GM12872 (cell line): ENCODE measurements around the gene ENDOD1.

ENCODE experiments used
- TF ChIP-seq, protein P1 (sequence below): IDR thresholded peaks from 3 replicates; pipeline ENCODE4 v1.5.1; 2011; ENCODE audit warnings: low read depth, mild to moderate bottlenecking, low read length, moderate library complexity; ENCODE audit not compliant: insufficient read depth

Gene ENDOD1

DNA sequence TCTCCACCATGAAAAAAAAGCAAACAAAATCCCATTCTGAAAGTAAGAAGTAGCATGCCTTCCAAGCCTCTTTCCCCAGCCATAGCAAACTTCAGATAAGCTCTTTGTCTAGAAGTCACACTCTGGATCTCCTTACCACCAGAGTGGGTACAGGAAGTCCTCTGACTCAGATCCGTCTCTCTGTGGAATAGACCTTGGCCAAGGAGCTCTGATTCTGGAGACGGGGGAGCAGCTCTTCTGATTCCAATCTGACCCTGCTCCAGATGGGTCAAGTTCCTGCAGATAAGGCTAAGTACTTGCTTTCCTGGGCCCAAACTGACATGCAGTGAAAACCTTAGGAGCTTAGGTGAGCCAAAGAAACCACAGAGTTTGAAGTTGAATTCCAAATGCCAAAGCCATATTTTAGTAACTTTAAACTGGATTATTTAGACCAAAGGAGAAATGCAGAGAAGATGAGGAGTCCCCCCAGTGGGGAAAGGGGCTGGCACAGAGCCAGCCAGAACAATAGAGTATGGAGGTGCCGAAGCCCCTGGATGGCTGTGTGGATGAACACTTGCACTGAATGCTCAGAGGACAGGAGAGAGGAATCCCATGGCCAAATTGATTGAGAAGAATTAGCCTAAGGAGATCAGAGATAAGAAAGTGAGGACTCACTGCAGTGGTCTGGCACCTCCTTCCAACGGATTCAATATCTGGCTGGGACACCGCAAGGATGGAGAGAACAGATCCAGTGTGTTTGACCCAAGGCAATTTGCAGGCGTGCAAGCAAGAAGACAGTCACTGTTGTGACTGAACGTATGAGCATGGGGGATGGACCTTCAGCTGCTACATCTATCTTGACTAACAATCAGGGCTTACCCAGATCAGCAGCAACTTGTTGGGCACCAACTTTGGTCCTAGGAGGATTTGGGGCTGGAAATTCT, 54.9 kb downstream of the ENDOD1 start:
- TF ChIP-seq, protein P1, sequence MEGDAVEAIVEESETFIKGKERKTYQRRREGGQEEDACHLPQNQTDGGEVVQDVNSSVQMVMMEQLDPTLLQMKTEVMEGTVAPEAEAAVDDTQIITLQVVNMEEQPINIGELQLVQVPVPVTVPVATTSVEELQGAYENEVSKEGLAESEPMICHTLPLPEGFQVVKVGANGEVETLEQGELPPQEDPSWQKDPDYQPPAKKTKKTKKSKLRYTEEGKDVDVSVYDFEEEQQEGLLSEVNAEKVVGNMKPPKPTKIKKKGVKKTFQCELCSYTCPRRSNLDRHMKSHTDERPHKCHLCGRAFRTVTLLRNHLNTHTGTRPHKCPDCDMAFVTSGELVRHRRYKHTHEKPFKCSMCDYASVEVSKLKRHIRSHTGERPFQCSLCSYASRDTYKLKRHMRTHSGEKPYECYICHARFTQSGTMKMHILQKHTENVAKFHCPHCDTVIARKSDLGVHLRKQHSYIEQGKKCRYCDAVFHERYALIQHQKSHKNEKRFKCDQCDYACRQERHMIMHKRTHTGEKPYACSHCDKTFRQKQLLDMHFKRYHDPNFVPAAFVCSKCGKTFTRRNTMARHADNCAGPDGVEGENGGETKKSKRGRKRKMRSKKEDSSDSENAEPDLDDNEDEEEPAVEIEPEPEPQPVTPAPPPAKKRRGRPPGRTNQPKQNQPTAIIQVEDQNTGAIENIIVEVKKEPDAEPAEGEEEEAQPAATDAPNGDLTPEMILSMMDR = no peak

DNA sequence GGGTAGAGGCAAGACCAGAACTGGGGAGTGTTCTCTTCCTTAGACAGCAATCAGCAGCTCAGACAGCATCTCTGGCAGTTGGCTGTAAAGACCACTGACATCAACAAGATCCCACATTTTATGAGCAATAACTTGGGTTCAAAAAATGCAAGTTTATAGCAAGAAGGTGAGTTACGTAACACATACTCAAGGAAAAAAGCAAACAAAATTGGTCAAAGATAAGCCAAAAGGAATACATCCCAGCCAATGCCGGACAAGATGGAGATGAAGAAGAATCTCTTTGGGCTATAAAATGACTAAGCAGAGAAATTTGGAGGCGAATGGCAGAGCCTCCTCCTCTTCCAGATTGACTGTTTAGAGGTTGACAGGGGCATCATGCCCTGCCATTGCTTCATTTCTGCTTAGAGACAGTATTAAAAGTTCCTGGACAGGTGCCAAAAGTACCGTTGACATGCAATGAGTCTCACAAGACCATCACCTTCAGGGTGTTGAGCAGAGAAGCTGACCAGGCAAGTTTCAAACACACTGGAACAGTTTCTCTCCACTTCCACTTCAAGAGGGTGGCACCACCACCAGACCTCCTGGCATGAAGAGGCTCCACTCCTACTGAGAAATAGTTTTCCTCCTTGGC, 55.9 kb downstream of the ENDOD1 start:
- TF ChIP-seq, protein P1 = no peak

DNA sequence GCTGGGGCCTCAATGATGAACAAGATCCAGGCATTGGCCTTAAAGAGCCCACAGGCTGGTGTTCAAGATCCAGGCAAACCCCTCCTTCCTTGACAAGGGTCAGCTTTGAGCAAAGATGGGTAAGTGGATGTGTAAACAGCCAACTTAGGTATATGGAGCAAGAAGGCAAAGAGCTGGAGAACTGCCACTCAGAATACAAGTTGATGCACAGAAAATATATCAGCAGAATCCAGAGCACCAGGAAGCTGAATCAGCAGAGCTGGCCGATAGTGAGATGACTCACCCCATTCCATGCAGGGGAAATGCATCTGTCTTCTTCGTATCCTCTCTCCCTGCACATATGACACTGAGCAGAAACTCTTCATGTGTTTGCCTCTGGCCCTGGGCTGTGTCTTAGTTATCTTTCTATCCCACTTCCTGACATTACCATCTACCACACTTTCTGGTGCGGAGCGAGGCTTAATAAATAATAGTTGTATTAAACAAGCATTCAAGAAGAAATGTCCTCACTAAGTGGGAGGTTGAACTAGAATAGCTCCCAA, 57.8 kb downstream of the ENDOD1 start:
- TF ChIP-seq, protein P1 = no peak

DNA sequence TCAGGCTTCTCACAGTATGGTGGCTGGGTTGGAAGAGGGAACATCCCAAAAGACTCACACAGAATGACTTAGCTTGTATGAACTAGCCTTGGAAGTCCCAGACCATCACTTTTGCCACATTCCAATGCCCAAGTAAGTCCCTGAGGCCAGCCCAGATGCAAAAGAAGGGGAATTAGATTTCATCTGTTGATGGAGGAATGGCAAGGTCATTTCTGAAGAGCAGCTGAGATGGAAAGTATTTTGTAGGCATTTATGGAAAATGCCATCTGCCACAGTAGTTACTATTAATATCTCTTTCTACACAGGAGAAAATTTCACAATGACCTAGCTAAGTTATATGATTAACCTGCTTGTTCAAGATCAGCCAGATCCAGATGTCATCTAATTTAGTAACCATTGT, 58.8 kb downstream of the ENDOD1 start:
- TF ChIP-seq, protein P1 = no peak

DNA sequence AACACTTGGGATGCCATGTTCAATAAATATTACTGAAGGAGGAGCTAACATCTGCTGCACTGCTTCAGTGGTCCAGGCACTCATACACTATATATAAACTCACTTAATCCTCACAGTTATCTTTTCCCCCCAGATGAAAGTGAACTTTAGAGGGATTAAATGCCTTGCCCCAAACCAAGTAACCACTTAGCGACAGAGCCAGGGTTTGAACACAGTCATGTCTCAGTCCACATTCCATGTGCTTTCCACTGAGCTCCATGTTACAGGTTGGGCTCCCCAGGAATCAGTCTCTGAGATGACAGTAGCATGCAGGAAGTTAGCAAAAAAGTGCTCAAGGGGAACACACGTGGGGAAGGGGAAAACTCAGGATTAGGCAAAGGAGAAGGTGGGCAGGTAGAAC, 59.3 kb downstream of the ENDOD1 start:
- TF ChIP-seq, protein P1 = no peak

DNA sequence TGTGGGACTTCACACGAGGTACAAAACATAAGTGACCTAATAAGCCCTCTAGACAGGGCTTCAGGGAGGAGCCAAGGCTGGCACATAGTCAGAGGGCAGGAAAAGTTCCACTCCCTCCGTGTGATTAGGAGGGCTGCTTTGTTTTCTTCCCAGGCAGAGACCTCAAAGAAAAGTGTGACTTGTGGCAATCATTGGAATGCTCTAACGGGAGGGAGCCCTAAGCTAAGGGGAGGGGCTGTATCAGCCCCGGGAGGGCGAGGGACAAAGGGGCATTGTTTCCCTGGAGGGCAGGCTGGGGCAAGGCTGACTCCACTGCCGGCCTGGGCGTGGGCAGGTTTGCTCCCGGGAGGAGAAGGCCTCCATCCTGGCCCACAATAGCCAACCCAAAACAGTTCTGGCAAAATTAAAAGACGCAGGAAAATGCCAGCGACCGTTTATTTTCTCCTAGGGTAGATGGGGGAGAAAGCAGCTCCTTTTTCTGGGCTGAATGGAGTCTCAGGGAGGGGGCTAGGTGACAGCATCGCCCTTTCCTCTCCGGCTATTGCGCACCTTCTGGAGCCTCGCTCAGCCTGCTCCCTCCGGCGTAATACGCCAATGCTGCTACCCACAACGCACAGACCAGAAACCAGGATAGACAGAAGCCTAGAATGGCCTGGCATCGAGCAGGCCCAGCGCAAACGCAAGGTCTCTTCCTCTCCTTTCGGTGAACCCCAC, 60.2 kb downstream of the ENDOD1 start:
- TF ChIP-seq, protein P1 = no peak
